Neuronal stem cell (in vitro differentiated cells): ENCODE results near the gene STAG1.

Source experiments
- DNase-seq: peaks from one replicate; pipeline ENCODE4 v3.0.0-alpha.2; 2013; ENCODE audit warnings: low spot score
- H2AFZ ChIP-seq: one replicate; pipeline ENCODE4 v1.6.1; 2013; ENCODE audit warnings: mild to moderate bottlenecking, low read length, inconsistent platforms
- H2AK5ac ChIP-seq: 2 replicates; pipeline ENCODE4 v1.6.1; 2013; ENCODE audit warnings: low read depth, mild to moderate bottlenecking, inconsistent platforms, low read length, moderate library complexity, mixed read lengths
- H2BK120ac ChIP-seq: 2 replicates; pipeline ENCODE4 v1.6.1; 2013; ENCODE audit warnings: low read depth, mild to moderate bottlenecking, inconsistent platforms, low read length, moderate library complexity, mixed read lengths
- H2BK12ac ChIP-seq: one replicate; pipeline ENCODE4 v1.6.1; 2013; ENCODE audit warnings: low read length, inconsistent platforms
- H2BK15ac ChIP-seq: 2 replicates; pipeline ENCODE4 v1.6.1; 2013; ENCODE audit warnings: mild to moderate bottlenecking, low read length, inconsistent platforms, mixed read lengths
- H2BK5ac ChIP-seq: one replicate; pipeline ENCODE4 v1.6.1; 2013; ENCODE audit warnings: inconsistent platforms, mild to moderate bottlenecking, low read length, moderate library complexity
- H3K14ac ChIP-seq: one replicate; pipeline ENCODE4 v1.6.1; 2013; ENCODE audit warnings: low read length, inconsistent platforms
- H3K18ac ChIP-seq: 2 replicates; pipeline ENCODE4 v1.6.1; 2013; ENCODE audit warnings: low read length, inconsistent platforms
- H3K23ac ChIP-seq: 2 replicates; pipeline ENCODE4 v1.6.1; 2013; ENCODE audit warnings: low read depth, mild to moderate bottlenecking, mixed read lengths, low read length, inconsistent platforms; ENCODE audit not compliant: poor library complexity
- H3K27ac ChIP-seq: replicated peaks from 3 replicates; pipeline ENCODE4 v1.5.1; 2013; ENCODE audit warnings: low read length, inconsistent platforms
- H3K27me3 ChIP-seq, 3 experiments: 2 replicates each; pipeline ENCODE4 v1.6.1; 2013; ENCODE audit warnings: low read length in 3 of 3, mild to moderate bottlenecking in 2 of 3, inconsistent platforms in 1 of 3, low read depth in 1 of 3, mixed read lengths in 1 of 3, moderate library complexity in 1 of 3; ENCODE audit not compliant: control insufficient read depth in 3 of 3, insufficient read depth in 3 of 3
- H3K36me3 ChIP-seq, 2 donors: replicated peaks in 1 of 2; 2 replicates each; pipeline ENCODE4 v1.6.1; 2013; ENCODE audit warnings: low read length in 2 of 2; ENCODE audit not compliant: control insufficient read depth in 2 of 2, insufficient read depth in 2 of 2
- H3K4ac ChIP-seq: 2 replicates; pipeline ENCODE4 v1.6.1; 2013; ENCODE audit warnings: inconsistent platforms, mild to moderate bottlenecking, low read length, moderate library complexity
- H3K4me1 ChIP-seq, 2 donors: 1 replicate in 1 of 2; 2 replicates in 1 of 2; pipeline ENCODE4 v1.6.1; 2013; ENCODE audit warnings: low read length in 2 of 2, low read depth in 1 of 2; ENCODE audit not compliant: control insufficient read depth in 2 of 2, insufficient read depth in 1 of 2
- H3K4me2 ChIP-seq: one replicate; pipeline ENCODE4 v1.6.1; 2013; ENCODE audit warnings: mild to moderate bottlenecking, low read length, inconsistent platforms; ENCODE audit not compliant: insufficient read depth, poor library complexity, severe bottlenecking
- H3K4me3 ChIP-seq, 2 donors: 2 replicates each; pipeline ENCODE4 v1.5.1; 2013; ENCODE audit warnings: low read length in 2 of 2, mild to moderate bottlenecking in 2 of 2, inconsistent platforms in 1 of 2, moderate library complexity in 1 of 2
- H3K79me1 ChIP-seq: one replicate; pipeline ENCODE4 v1.6.1; 2013; ENCODE audit warnings: low read depth, mild to moderate bottlenecking, inconsistent platforms, low read length, moderate library complexity
- H3K9ac ChIP-seq: one replicate; pipeline ENCODE4 v1.6.1; 2013; ENCODE audit warnings: mild to moderate bottlenecking, low read depth, low read length, inconsistent platforms; ENCODE audit not compliant: poor library complexity
- H3K9me3 ChIP-seq, 2 donors: replicated peaks in 1 of 2; 2 replicates each; pipeline versions ENCODE3 to v1.6.1; 2013; ENCODE audit warnings: low read length in 2 of 2, mild to moderate bottlenecking in 2 of 2, inconsistent platforms in 1 of 2, low read depth in 1 of 2, mixed read lengths in 1 of 2, moderate library complexity in 1 of 2; ENCODE audit not compliant: control insufficient read depth in 2 of 2, insufficient read depth in 1 of 2
- H4K8ac ChIP-seq: one replicate; pipeline ENCODE4 v1.6.1; 2013; ENCODE audit warnings: low read depth, mild to moderate bottlenecking, inconsistent platforms, low read length, moderate library complexity
- H4K91ac ChIP-seq: one replicate; pipeline ENCODE4 v1.6.1; 2013; ENCODE audit warnings: low read length, low read depth, mild to moderate bottlenecking, inconsistent platforms; ENCODE audit not compliant: poor library complexity
- WGBS, 2 donors: extraction: QIAGEN DNeasy Blood & Tissue Kit; methylation state at CpG; one replicate each; pipeline ENCODE4 v1.1.7; 2013; ENCODE audit warnings: missing lambda C conversion rate in 2 of 2, mixed read lengths in 1 of 2; ENCODE audit not compliant: insufficient read length in 2 of 2, insufficient replicate concordance in 1 of 2; ENCODE audit errors: extremely low coverage in 2 of 2; 5-methylcytosine and 5-hydroxymethylcytosine counted together

Gene STAG1

GRCh38 chr3:136535906-136536305 is 216.3 kb downstream of the STAG1 start:
- Histone ChIP-seq H3K4me2 (no peak overlapping the region), H3K9ac (no peak overlapping the region), H3K79me1 (no peaks in the 10 kb centered on the region), H3K14ac (no peak overlapping the region), H3K27me3 (no peaks in the 10 kb centered on the region), H2AFZ (no peak overlapping the region), H3K4me1 (no peaks in the 10 kb centered on the region), H3K23ac (no peak overlapping the region), H4K8ac (no peak overlapping the region), H3K27ac (no peak overlapping the region), H2BK12ac (no peak overlapping the region), H3K36me3 (no peaks in the 10 kb centered on the region), H3K9me3 (peaks cover 2 to 3% of the 10 kb centered on the region in 2 donors), H4K91ac (no peak overlapping the region), H2BK120ac (no peak overlapping the region), H3K18ac (no peak overlapping the region), H2AK5ac (no peak overlapping the region), H3K4me3 (no peak overlapping the region), H3K4ac (no peak overlapping the region), H2BK15ac (no peak overlapping the region), H2BK5ac (no peak overlapping the region)
- DNase-seq = no peak
- WGBS, 2 donors = no CpG with 5 or more reads among the region's 3 CpGs

GRCh38 chr3:136532766-136533165 is 219.4 kb downstream of the STAG1 start:
- Histone ChIP-seq H2BK15ac (no peak overlapping the region), H3K36me3 (no peaks in the 10 kb centered on the region), H4K8ac (no peak overlapping the region), H2AFZ (no peak overlapping the region), H3K27me3 (no peaks in the 10 kb centered on the region), H3K4me2 (no peak overlapping the region), H3K79me1 (no peaks in the 10 kb centered on the region), H2BK5ac (no peak overlapping the region), H2BK120ac (no peak overlapping the region), H3K18ac (no peak overlapping the region), H2AK5ac (no peak overlapping the region), H2BK12ac (no peak overlapping the region), H3K9me3 (peaks cover 2 to 6% of the 10 kb centered on the region in 2 donors), H3K14ac (no peak overlapping the region), H3K4me3 (no peak overlapping the region), H3K4me1 (no peaks in the 10 kb centered on the region), H3K27ac (no peak overlapping the region), H4K91ac (no peak overlapping the region), H3K4ac (no peak overlapping the region), H3K9ac (no peak overlapping the region), H3K23ac (no peak overlapping the region)
- DNase-seq = no peak
- WGBS, 2 donors = no CpG with 5 or more reads among the region's 1 CpG

GRCh38 chr3:136518102-136518501 is 234.1 kb downstream of the STAG1 start:
- no peak overlapping the region for H3K4ac ChIP-seq
- H3K14ac ChIP-seq = no peak overlapping the region
- no peak overlapping the region for H2BK120ac ChIP-seq
- H3K4me1 ChIP-seq = no peaks in the 10 kb centered on the region
- H3K18ac ChIP-seq = no peak overlapping the region
- no peak overlapping the region for H2BK12ac ChIP-seq
- H4K91ac ChIP-seq = no peak overlapping the region
- H2BK5ac ChIP-seq = no peak overlapping the region
- H2AK5ac ChIP-seq = no peak overlapping the region
- no peaks in the 10 kb centered on the region for H3K27me3 ChIP-seq
- no peak overlapping the region for H3K27ac ChIP-seq
- no peaks in the 10 kb centered on the region for H3K79me1 ChIP-seq
- no peak overlapping the region for H2BK15ac ChIP-seq
- DNase-seq = no peak
- no peak overlapping the region for H3K4me3 ChIP-seq
- H4K8ac ChIP-seq = no peak overlapping the region
- no peak overlapping the region for H3K23ac ChIP-seq
- no peak overlapping the region for H2AFZ ChIP-seq
- H3K9ac ChIP-seq = no peak overlapping the region
- WGBS, 2 donors = no CpG with 5 or more reads among the region's 2 CpGs
- no peak overlapping the region for H3K4me2 ChIP-seq
- H3K9me3 ChIP-seq = no peaks in the 10 kb centered on the region
- peaks cover 0 to 13% of the 10 kb centered on the region in 2 donors for H3K36me3 ChIP-seq

GRCh38 chr3:136516656-136517055 is 235.5 kb downstream of the STAG1 start:
- no CpG with 5 or more reads among the region's 3 CpGs for WGBS, 2 donors
- H3K4ac ChIP-seq = no peak overlapping the region
- no peak overlapping the region for H4K8ac ChIP-seq
- no peak overlapping the region for H2AK5ac ChIP-seq
- no peak overlapping the region for H3K4me2 ChIP-seq
- no peaks in the 10 kb centered on the region for H3K27me3 ChIP-seq
- H3K14ac ChIP-seq = no peak overlapping the region
- no peaks in the 10 kb centered on the region for H3K4me1 ChIP-seq
- H3K9me3 ChIP-seq = no peaks in the 10 kb centered on the region
- no peak overlapping the region for H2BK5ac ChIP-seq
- no peak overlapping the region for H2AFZ ChIP-seq
- H3K4me3 ChIP-seq = no peak overlapping the region
- H4K91ac ChIP-seq = no peak overlapping the region
- peaks cover 0 to 13% of the 10 kb centered on the region in 2 donors for H3K36me3 ChIP-seq
- H2BK15ac ChIP-seq = no peak overlapping the region
- no peak overlapping the region for H2BK120ac ChIP-seq
- no peak overlapping the region for H3K23ac ChIP-seq
- H2BK12ac ChIP-seq = no peak overlapping the region
- DNase-seq = no peak
- no peak overlapping the region for H3K18ac ChIP-seq
- no peak overlapping the region for H3K27ac ChIP-seq
- H3K9ac ChIP-seq = no peak overlapping the region
- no peaks in the 10 kb centered on the region for H3K79me1 ChIP-seq
